Endothelial cell of umbilical vein (primary cell): Measurements from ENCODE around the gene GCGR.

Source experiments
- CTCF ChIP-seq, 2 donors: IDR thresholded peaks; 1 replicate in 1 of 2; 2 replicates in 1 of 2; pipeline ENCODE4 v1.5.1; 2011; ENCODE audit warnings: low read length in 2 of 2, mild to moderate bottlenecking in 2 of 2, moderate library complexity in 2 of 2, control low read depth in 1 of 2, inconsistent platforms in 1 of 2, low read depth in 1 of 2; ENCODE audit not compliant: insufficient read depth in 1 of 2; ENCODE audit errors: extremely low read depth in 1 of 2
- EZH2 ChIP-seq: IDR thresholded peaks from 2 replicates; pipeline ENCODE4 v1.6.1; 2012; ENCODE audit warnings: borderline replicate concordance, low read depth, mild to moderate bottlenecking, moderate library complexity, low read length, inconsistent platforms; ENCODE audit not compliant: severe bottlenecking
- GATA2 ChIP-seq: IDR thresholded peaks from 2 replicates; pipeline ENCODE4 v1.7.0; 2011; ENCODE audit warnings: low read depth, mild to moderate bottlenecking, moderate library complexity, mixed read lengths, low read length; ENCODE audit not compliant: insufficient read length, insufficient read depth
- JUN ChIP-seq: IDR thresholded peaks from 2 replicates; pipeline ENCODE4 v1.6.1; 2011; ENCODE audit warnings: borderline replicate concordance, low read depth; ENCODE audit not compliant: insufficient read length, insufficient read depth
- MAX ChIP-seq: IDR thresholded peaks from 2 replicates; pipeline ENCODE4 v1.6.1; 2011; ENCODE audit not compliant: insufficient read depth, insufficient read length
- POLR2A ChIP-seq: IDR thresholded peaks from 2 replicates; pipeline ENCODE4 v1.6.1; 2012; ENCODE audit warnings: low read depth, mild to moderate bottlenecking, control low read depth, low read length

- TF ChIP-seq POLR2A (no peak), EZH2 (no peak), CTCF (IDR thresholded peaks at IDR 0.05; ENCODE audit: extremely low read depth in 1 of 2, insufficient read depth in 1 of 2, low read depth in 1 of 2, low read length in 2 of 2) (no peak), GATA2 (no peak), MAX (no peak), JUN (no peak)
Observed at GRCh38 chr17:81845881-81846742, 42.2 kb downstream of the GCGR start.
